Esophagus muscularis mucosa (tissue), 4 donors: ENCODE measurements around the gene ENTPD8.

ENCODE experiments used
- CTCF ChIP-seq, 3 experiments: fragments of 200-600 bp in 2 of 3; fragments of 450-650 bp in 1 of 3; sonication (generic) in 2 of 3; IDR thresholded peaks; one replicate each; pipeline ENCODE4 v1.5.1; 2017 to 2019; ENCODE audit warnings: antibody characterized with exemption in 3 of 3, mild to moderate bottlenecking in 2 of 3, moderate library complexity in 1 of 3
- EP300 ChIP-seq: sonication (generic); formaldehyde crosslinking; IDR thresholded peaks from one replicate; pipeline ENCODE4 v1.6.1; 2017; ENCODE audit warnings: antibody characterized with exemption
- POLR2A ChIP-seq: fragments of 450-650 bp; IDR thresholded peaks from one replicate; pipeline ENCODE4 v1.6.1; 2017; ENCODE audit warnings: antibody characterized with exemption, moderate library complexity, mild to moderate bottlenecking, low read depth

GRCh38 chr9:137423514-137424291, 17.5 kb downstream of the ENTPD8 start:
- no peak for TF ChIP-seq POLR2A
- no peak for TF ChIP-seq CTCF (IDR thresholded peaks at IDR 0.05)
- TF ChIP-seq EP300: no peak
